WTC11 (cell line): Measurements from ENCODE around the gene DISP3. TPM values are rescaled to one million over a fixed set of nuclear protein-coding genes. Genes with fewer than 3 reads are reported as not detected.

Source experiments
- E2F1 ChIP-seq: sonication (generic); formaldehyde crosslinking; IDR thresholded peaks from 2 replicates; pipeline ENCODE4 v1.8.0; 2022; ENCODE audit warnings: mild to moderate bottlenecking, missing genetic modification reagents
- ERG ChIP-seq: fragments of 250-450 bp; sonication (Bioruptor Pico); IDR thresholded peaks from 2 replicates; pipeline ENCODE4 v1.8.0; 2021; ENCODE audit warnings: mild to moderate bottlenecking
- FOXP4 ChIP-seq: sonication (generic); formaldehyde crosslinking; IDR thresholded peaks from 2 replicates; pipeline ENCODE4 v1.8.0; 2022; ENCODE audit warnings: mild to moderate bottlenecking, missing genetic modification reagents
- HMGA2 ChIP-seq: fragments of 250-450 bp; sonication (Bioruptor Pico); IDR thresholded peaks from 2 replicates; pipeline ENCODE4 v1.4.0; 2021; ENCODE audit warnings: mild to moderate bottlenecking, moderate library complexity
- HMGXB4 ChIP-seq: sonication (generic); formaldehyde crosslinking; IDR thresholded peaks from 2 replicates; pipeline ENCODE4 v1.8.1; 2023; ENCODE audit warnings: mild to moderate bottlenecking, moderate library complexity, missing genetic modification reagents
- IRF1 ChIP-seq: sonication (generic); formaldehyde crosslinking; IDR thresholded peaks from 2 replicates; pipeline ENCODE4 v1.8.0; 2023; ENCODE audit warnings: missing genetic modification reagents
- JAZF1 ChIP-seq: fragments of 250-450 bp; sonication (Bioruptor Pico); IDR thresholded peaks from 2 replicates; pipeline ENCODE4 v1.9.0; 2021; ENCODE audit warnings: moderate library complexity, mild to moderate bottlenecking, inconsistent platforms
- NR1H2 ChIP-seq: sonication (generic); formaldehyde crosslinking; IDR thresholded peaks from 2 replicates; pipeline ENCODE4 v1.9.0; 2021; ENCODE audit warnings: mild to moderate bottlenecking, moderate library complexity, missing genetic modification reagents
- PREB ChIP-seq: sonication (generic); formaldehyde crosslinking; IDR thresholded peaks from 2 replicates; pipeline ENCODE4 v1.8.1; 2022; ENCODE audit warnings: mild to moderate bottlenecking, missing genetic modification reagents, moderate library complexity, borderline replicate concordance
- USF2 ChIP-seq: sonication (generic); formaldehyde crosslinking; IDR thresholded peaks from 2 replicates; pipeline ENCODE4 v1.8.1; 2023; ENCODE audit warnings: mild to moderate bottlenecking, missing genetic modification reagents, moderate library complexity
- ZMAT4 ChIP-seq: fragments of 250-450 bp; sonication (Bioruptor Pico); IDR thresholded peaks from 2 replicates; pipeline ENCODE4 v1.9.0; 2021; ENCODE audit warnings: mild to moderate bottlenecking
- ZNF219 ChIP-seq: sonication (generic); formaldehyde crosslinking; IDR thresholded peaks from 2 replicates; pipeline ENCODE4 v1.8.0; 2023; ENCODE audit warnings: missing genetic modification reagents, mild to moderate bottlenecking, borderline replicate concordance
- ZNF416 ChIP-seq: fragments of 250-450 bp; sonication (Bioruptor Pico); IDR thresholded peaks from 2 replicates; pipeline ENCODE4 v1.9.0; 2021; ENCODE audit warnings: mild to moderate bottlenecking, inconsistent platforms
- ZNF532 ChIP-seq: fragments of 250-450 bp; sonication (Bioruptor Pico); IDR thresholded peaks from 2 replicates; pipeline ENCODE4 v1.9.0; 2021; ENCODE audit warnings: mild to moderate bottlenecking, borderline replicate concordance
- total RNA-seq: library from RNA; stranded (reverse); gene quantifications from 3 replicates; pipeline ENCODE4 v1.2.3, GENCODE V29; 2021

DISP3 gene
- total RNA-seq, 1 experiment from 2014 or later, result 6.0 TPM

GRCh38 chr1:11521582-11522399 is 42.8 kb downstream of the DISP3 start (continued):
- no peak for TF ChIP-seq ZNF532 (CRISPR knock-in tag)
- no peak for TF ChIP-seq IRF1 (CRISPR knock-in tag)
- no peak for TF ChIP-seq USF2 (CRISPR knock-in tag)
- no peak for TF ChIP-seq FOXP4 (CRISPR knock-in tag)
- no peak for TF ChIP-seq HMGA2 (CRISPR knock-in tag)
- TF ChIP-seq PREB (CRISPR knock-in tag), result no peak
- no peak for TF ChIP-seq JAZF1 (CRISPR knock-in tag)
- no peak for TF ChIP-seq ZNF219 (CRISPR knock-in tag)
- TF ChIP-seq HMGXB4 (CRISPR knock-in tag), result no peak
- TF ChIP-seq E2F1 (CRISPR knock-in tag), result no peak
- TF ChIP-seq ERG (CRISPR knock-in tag), result no peak
- no peak for TF ChIP-seq NR1H2 (CRISPR knock-in tag)
- no peak for TF ChIP-seq ZNF416 (CRISPR knock-in tag)
- no peak for TF ChIP-seq ZMAT4 (CRISPR knock-in tag)
- TF ChIP-seq, all 79 proteins: peak for 0
